ENCODE results near the gene ZNF3. TPM values are rescaled to one million over a fixed set of nuclear protein-coding genes. Genes with fewer than 3 reads are reported as not detected.
A peak's percentile ranks its signal among the peaks of the same experiment; 100 is the strongest.

ZNF3 gene
- total RNA-seq, 1 donor from 2014 or later: 35.4 TPM

GRCh38 chr7:100061518-100062193, 19.9 kb downstream of the ZNF3 start:
- Mint-ChIP-seq H3K36me3 (ENCODE audit: unreplicated experiment) (peaks cover 60% of the 10 kb centered on the region), H3K27me3 (ENCODE audit: unreplicated experiment) (no peaks in the 10 kb centered on the region), H3K27ac (ENCODE audit: unreplicated experiment) (no peak overlapping the region), H3K4me3 (ENCODE audit: unreplicated experiment) (no peak overlapping the region), H3K9me3 (ENCODE audit: unreplicated experiment) (no peaks in the 10 kb centered on the region), H3K4me1 (ENCODE audit: unreplicated experiment) (peaks cover 4% of the 10 kb centered on the region)
- DNase-seq (ENCODE audit: extremely low spot score, unreplicated experiment): no peak
- TF ChIP-seq, protein P1, sequence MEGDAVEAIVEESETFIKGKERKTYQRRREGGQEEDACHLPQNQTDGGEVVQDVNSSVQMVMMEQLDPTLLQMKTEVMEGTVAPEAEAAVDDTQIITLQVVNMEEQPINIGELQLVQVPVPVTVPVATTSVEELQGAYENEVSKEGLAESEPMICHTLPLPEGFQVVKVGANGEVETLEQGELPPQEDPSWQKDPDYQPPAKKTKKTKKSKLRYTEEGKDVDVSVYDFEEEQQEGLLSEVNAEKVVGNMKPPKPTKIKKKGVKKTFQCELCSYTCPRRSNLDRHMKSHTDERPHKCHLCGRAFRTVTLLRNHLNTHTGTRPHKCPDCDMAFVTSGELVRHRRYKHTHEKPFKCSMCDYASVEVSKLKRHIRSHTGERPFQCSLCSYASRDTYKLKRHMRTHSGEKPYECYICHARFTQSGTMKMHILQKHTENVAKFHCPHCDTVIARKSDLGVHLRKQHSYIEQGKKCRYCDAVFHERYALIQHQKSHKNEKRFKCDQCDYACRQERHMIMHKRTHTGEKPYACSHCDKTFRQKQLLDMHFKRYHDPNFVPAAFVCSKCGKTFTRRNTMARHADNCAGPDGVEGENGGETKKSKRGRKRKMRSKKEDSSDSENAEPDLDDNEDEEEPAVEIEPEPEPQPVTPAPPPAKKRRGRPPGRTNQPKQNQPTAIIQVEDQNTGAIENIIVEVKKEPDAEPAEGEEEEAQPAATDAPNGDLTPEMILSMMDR (IDR thresholded peaks at IDR 0.05): no peak

GRCh38 chr7:100059251-100059739, 22.2 kb downstream of the ZNF3 start:
- no peak overlapping the region for H3K4me3 Mint-ChIP-seq (ENCODE audit: unreplicated experiment)
- H3K4me1 Mint-ChIP-seq (ENCODE audit: unreplicated experiment): no peaks in the 10 kb centered on the region
- no peaks in the 10 kb centered on the region for H3K9me3 Mint-ChIP-seq (ENCODE audit: unreplicated experiment)
- H3K36me3 Mint-ChIP-seq (ENCODE audit: unreplicated experiment): peaks cover 45% of the 10 kb centered on the region
- TF ChIP-seq, protein P1 (IDR thresholded peaks at IDR 0.05): no peak
- no peak overlapping the region for H3K27ac Mint-ChIP-seq (ENCODE audit: unreplicated experiment)
- no peak for DNase-seq (ENCODE audit: extremely low spot score, unreplicated experiment)
- no peaks in the 10 kb centered on the region for H3K27me3 Mint-ChIP-seq (ENCODE audit: unreplicated experiment)

DNA sequence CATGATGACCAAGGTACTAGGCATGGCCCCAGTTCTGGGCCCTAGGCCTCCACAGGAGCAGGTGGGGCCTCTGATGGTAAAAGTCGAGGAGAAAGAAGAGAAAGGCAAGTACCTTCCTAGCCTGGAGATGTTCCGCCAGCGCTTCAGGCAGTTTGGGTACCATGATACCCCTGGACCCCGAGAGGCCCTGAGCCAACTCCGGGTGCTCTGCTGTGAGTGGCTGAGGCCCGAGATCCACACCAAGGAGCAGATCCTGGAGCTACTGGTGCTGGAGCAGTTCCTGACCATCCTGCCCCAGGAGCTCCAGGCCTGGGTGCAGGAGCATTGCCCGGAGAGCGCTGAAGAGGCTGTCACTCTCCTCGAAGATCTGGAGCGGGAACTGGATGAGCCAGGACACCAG, 24.5 kb downstream of the ZNF3 start:
- Mint-ChIP-seq H3K27me3 (ENCODE audit: unreplicated experiment) (no peaks in the 10 kb centered on the region), H3K36me3 (ENCODE audit: unreplicated experiment) (peaks cover 34% of the 10 kb centered on the region), H3K4me1 (ENCODE audit: unreplicated experiment) (peaks cover 2% of the 10 kb centered on the region), H3K9me3 (ENCODE audit: unreplicated experiment) (no peaks in the 10 kb centered on the region), H3K27ac (ENCODE audit: unreplicated experiment) (no peak overlapping the region), H3K4me3 (ENCODE audit: unreplicated experiment) (no peak overlapping the region)
- DNase-seq (ENCODE audit: extremely low spot score, unreplicated experiment): no peak
- TF ChIP-seq, protein P1 (IDR thresholded peaks at IDR 0.05): no peak

- DNase-seq (ENCODE audit: extremely low spot score, unreplicated experiment): no peak
- Mint-ChIP-seq H3K4me3 (ENCODE audit: unreplicated experiment) (no peak overlapping the region), H3K36me3 (ENCODE audit: unreplicated experiment) (peaks cover 13% of the 10 kb centered on the region), H3K27ac (ENCODE audit: unreplicated experiment) (no peak overlapping the region), H3K4me1 (ENCODE audit: unreplicated experiment) (peaks cover 24% of the 10 kb centered on the region), H3K9me3 (ENCODE audit: unreplicated experiment) (no peaks in the 10 kb centered on the region), H3K27me3 (ENCODE audit: unreplicated experiment) (no peaks in the 10 kb centered on the region)
- TF ChIP-seq, protein P1 (IDR thresholded peaks at IDR 0.05): peak; percentile 43
Observed at GRCh38 chr7:100053215-100053614, 28.3 kb downstream of the ZNF3 start.

DNA sequence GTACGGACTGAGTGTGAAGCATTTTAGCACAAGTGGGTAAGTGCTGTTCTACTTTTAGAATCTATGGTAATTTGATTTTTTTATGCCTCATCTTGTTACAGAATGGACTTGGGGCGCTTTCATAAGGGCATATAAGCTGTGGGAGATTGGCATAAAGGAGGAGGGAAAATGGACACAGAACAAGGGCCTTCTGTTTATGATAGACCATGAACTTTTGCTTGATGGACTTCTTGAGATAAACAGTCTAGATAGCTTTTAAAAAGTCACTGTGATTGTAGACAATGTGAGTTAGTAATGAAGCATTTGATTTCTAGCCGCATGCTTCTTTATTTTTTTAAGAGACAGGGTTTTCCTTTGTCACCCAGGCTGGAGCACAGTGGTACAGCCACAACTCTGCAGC, 29.9 kb downstream of the ZNF3 start:
- no peak overlapping the region for H3K27ac Mint-ChIP-seq (ENCODE audit: unreplicated experiment)
- peak overlapping the region; percentile 46 for H3K4me3 Mint-ChIP-seq (ENCODE audit: unreplicated experiment)
- H3K4me1 Mint-ChIP-seq (ENCODE audit: unreplicated experiment): peaks cover 24% of the 10 kb centered on the region
- H3K36me3 Mint-ChIP-seq (ENCODE audit: unreplicated experiment): no peaks in the 10 kb centered on the region
- no peaks in the 10 kb centered on the region for H3K9me3 Mint-ChIP-seq (ENCODE audit: unreplicated experiment)
- no peak for DNase-seq (ENCODE audit: extremely low spot score, unreplicated experiment)
- H3K27me3 Mint-ChIP-seq (ENCODE audit: unreplicated experiment): no peaks in the 10 kb centered on the region
- TF ChIP-seq, protein P1 (IDR thresholded peaks at IDR 0.05): no peak

Data from osteocyte (in vitro differentiated cells).